ENCODE results near the gene GJB3.

- TF ChIP-seq CTCF (IDR thresholded peaks at IDR 0.05) (no peak), POLR2A (IDR thresholded peaks at IDR 0.05) (no peak)
Measured at GRCh38 chr1:34744851-34745250, 36.2 kb upstream of the GJB3 start.
